Measurements from ENCODE around the gene TSPEAR.
"Not testable (repeated sequence)": the region's sequence is repeated elsewhere in the genome, so short reads cannot be mapped to it uniquely, and the experiment has no call there.

GRCh38 chr21:44646366-44647221 lies 64.8 kb downstream of the TSPEAR start, which contains the start of gene KRTAP10-11:
- not testable (repeated sequence) for TF ChIP-seq CTCF (conservative IDR thresholded peaks at IDR 0.05 in 1 of 2, IDR thresholded peaks at IDR 0.05 in 1 of 2; ENCODE audit: low read depth in 1 of 2, low read length in 2 of 2); EZH2 (IDR thresholded peaks at IDR 0.05; ENCODE audit: low read length, missing control alignments)

Data from fibroblast of lung (primary cell).